Inferior parietal cortex (tissue), 1 donor: ENCODE data around the gene DLGAP1.
"Not testable (repeated sequence)": the region's sequence is repeated elsewhere in the genome, so short reads cannot be mapped to it uniquely, and the experiment has no call there.

Experiments used
- DNase-seq: peaks from one replicate; pipeline ENCODE4 v3.0.0-alpha.2; 2016; ENCODE audit errors: extremely low spot score

The DLGAP1 gene

GRCh38 chr18:4455113-4455811 lies at the start of gene DLGAP1:
Gene DLGAP1 (minus strand): TSS chr18:4455307.
- no peak for DNase-seq

- not testable (repeated sequence) for DNase-seq
These were observed 39.7 kb upstream of the DLGAP1 start for GRCh38 chr18:4494703-4495284.

GRCh38 chr18:4468511-4468910 lies 13.4 kb upstream of the DLGAP1 start:
- DNase-seq, result no peak

GRCh38 chr18:4454537-4455112 lies 482 bp downstream of the DLGAP1 start:
- DNase-seq, result no peak

- no peak for DNase-seq
These were observed 1.1 kb downstream of the DLGAP1 start for GRCh38 chr18:4453874-4454536.

- no peak for DNase-seq
These were observed 1.6 kb downstream of the DLGAP1 start for GRCh38 chr18:4453567-4453873.

- DNase-seq, result peak; percentile 50
These were observed 4.9 kb downstream of the DLGAP1 start for GRCh38 chr18:4450065-4450658.

GRCh38 chr18:4445902-4446301 lies 9.2 kb downstream of the DLGAP1 start:
- DNase-seq, result no peak

GRCh38 chr18:4444306-4444705 lies 10.8 kb downstream of the DLGAP1 start:
- DNase-seq, result no peak

GRCh38 chr18:4441098-4441497 lies 14.0 kb downstream of the DLGAP1 start:
- no peak for DNase-seq

- DNase-seq, result no peak
These were observed 16.2 kb downstream of the DLGAP1 start for GRCh38 chr18:4438938-4439337.

GRCh38 chr18:4433717-4434116 lies 21.4 kb downstream of the DLGAP1 start:
- DNase-seq, result no peak

- no peak for DNase-seq
These were observed 24.3 kb downstream of the DLGAP1 start for GRCh38 chr18:4430836-4431235.

GRCh38 chr18:4417714-4418113 lies 37.4 kb downstream of the DLGAP1 start:
- no peak for DNase-seq

- DNase-seq, result no peak
These were observed 38.1 kb downstream of the DLGAP1 start for GRCh38 chr18:4416976-4417375.

- DNase-seq, result no peak
These were observed 42.8 kb downstream of the DLGAP1 start for GRCh38 chr18:4412286-4412685.

GRCh38 chr18:4406856-4407255 lies 48.3 kb downstream of the DLGAP1 start:
- DNase-seq, result no peak

GRCh38 chr18:4405965-4406364 lies 49.1 kb downstream of the DLGAP1 start:
- no peak for DNase-seq

- DNase-seq, result no peak
These were observed 51.3 kb downstream of the DLGAP1 start for GRCh38 chr18:4403836-4404235.

- DNase-seq, result no peak
These were observed 54.2 kb downstream of the DLGAP1 start for GRCh38 chr18:4400911-4401310.

- no peak for DNase-seq
These were observed 55.2 kb downstream of the DLGAP1 start for GRCh38 chr18:4399929-4400328.

- DNase-seq, result no peak
These were observed 60.4 kb downstream of the DLGAP1 start for GRCh38 chr18:4394700-4395099.

- no peak for DNase-seq
These were observed 63.2 kb downstream of the DLGAP1 start for GRCh38 chr18:4391859-4392258.
